T-helper 2 cell (primary cell): ENCODE measurements around the gene CYB5RL.
A peak's percentile ranks its signal among the peaks of the same experiment; 100 is the strongest.
"Not testable (repeated sequence)": the region's sequence is repeated elsewhere in the genome, so short reads cannot be mapped to it uniquely, and the experiment has no call there.

Source experiments
- DNase-seq, 5 experiments: peaks; one replicate each; pipeline versions ENCODE4 v3.0.0 to v3.0.0-alpha.2; 2012 to 2022

The CYB5RL gene

DNA sequence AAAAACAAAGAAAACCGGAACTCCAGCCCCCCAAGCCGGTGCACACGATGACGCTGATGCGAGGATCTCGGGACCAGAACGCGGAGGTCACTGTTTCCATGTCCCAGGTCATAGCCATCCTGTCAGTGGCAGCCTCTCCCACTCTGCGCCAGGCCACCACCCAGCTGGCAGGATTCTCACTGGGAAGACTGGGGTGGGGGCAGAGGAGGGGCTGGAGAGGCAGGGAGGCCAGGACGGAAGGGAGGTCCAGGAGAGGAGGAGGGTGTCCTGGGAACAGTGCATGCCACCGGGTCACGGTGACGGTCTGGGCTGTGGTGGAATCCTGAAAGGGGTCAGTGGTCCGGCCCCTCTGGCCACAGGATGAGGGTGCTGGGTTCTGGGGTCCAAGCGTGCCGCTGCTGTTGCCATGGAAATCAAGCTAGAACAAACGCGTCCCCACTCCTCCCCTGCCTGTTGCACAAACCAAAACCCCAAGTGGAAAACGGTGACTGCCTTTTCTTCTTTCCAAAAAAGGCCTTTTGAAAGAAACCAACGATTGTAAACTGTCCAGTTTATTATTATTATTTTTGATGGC, 26.2 kb upstream of the CYB5RL start:
- no peak for DNase-seq

DNA sequence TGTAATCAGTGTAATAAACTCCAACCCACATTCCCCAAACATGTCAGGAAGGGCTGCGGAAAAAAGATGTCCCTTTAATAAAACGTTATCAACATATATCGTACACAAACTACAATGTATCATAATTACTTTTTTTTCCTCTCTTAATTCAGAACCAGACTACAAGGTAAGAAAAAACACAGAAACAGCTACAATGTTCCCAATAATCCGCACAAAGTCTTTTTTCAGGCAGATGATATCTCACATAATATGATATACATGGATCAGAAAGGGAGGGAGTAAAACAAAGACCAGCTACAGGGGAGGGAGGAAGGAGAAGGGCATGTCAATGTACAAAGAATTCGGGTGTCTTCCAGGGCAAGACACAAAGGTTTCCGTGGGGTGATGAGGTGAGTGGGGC, 25.5 kb upstream of the CYB5RL start:
- no peak for DNase-seq

DNA sequence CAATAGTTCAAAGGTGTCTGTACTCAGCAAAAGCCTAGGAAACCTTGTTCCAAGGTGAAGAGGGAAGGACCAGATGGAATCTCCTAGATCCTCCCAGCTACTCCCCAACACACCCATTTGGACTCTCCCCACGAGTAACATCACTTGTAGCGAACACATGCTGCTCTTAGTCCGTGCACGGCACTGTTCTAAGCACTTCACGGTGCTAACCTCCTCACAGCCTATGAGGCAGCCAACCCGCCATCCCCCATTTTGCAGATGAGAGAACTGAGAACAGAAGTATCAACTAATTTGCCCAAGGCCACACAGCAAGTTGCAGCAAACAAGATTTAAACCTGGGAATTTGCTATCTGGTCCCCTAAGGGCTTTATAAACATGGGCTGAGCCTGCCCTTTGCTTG, 24.4 kb upstream of the CYB5RL start:
- DNase-seq: no peak

DNA sequence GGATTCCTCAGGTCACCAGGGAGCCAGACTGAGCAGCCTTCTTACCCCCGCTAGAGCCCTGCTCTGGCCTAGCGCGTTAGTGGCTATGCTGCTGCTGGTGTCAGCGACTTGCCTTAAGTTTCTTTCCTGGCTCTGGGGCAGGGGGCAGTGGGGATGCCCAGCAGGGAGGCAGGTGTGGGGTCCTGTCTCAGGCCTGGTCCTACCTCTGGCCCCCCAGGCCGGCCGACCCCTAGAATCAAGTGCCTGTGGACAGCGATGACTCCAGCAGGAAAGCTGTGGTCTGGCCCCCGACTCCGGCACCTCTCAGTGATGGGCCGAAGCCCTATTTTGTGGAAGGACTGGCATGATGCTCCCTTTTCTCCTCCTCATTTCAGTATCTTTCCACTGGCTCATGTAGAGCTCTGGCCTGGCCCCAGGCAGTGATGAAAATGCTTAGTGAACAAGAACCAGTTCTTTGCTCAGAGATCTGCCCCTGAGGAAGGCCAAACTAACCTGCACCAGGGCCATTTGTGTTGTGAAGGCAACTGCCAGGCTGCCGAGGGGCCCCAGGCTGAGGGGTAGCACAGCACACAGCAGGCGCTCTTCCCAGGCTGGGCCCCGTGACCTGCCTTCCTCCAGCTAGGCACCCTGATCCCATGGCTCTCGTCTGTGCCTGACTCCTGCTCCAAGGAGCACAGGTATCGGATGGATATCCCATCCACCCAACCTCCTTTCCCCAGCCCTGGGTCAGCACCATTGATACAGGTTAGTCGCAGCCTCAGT, 23.8 kb upstream of the CYB5RL start:
- no peak for DNase-seq

DNA sequence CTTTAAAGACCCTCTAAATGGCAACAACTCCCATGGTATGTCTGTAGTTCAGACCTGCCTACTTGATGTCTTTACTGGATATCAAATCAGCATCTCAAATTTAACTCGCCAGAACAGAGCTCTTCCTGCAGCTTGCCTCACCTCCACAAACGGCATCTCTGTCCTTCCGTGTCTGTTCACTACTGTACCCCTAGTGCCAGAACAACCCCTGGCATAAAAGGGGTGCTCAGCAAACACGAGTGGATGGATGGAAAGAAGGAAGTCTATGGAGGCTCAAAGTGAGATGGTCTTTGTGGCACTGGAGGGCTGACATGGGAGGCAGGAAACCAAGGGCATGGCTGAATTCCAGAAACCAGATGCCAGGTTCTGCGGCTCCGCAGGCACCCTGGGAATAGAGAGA, 22.9 kb upstream of the CYB5RL start:
- no peak for DNase-seq

DNA sequence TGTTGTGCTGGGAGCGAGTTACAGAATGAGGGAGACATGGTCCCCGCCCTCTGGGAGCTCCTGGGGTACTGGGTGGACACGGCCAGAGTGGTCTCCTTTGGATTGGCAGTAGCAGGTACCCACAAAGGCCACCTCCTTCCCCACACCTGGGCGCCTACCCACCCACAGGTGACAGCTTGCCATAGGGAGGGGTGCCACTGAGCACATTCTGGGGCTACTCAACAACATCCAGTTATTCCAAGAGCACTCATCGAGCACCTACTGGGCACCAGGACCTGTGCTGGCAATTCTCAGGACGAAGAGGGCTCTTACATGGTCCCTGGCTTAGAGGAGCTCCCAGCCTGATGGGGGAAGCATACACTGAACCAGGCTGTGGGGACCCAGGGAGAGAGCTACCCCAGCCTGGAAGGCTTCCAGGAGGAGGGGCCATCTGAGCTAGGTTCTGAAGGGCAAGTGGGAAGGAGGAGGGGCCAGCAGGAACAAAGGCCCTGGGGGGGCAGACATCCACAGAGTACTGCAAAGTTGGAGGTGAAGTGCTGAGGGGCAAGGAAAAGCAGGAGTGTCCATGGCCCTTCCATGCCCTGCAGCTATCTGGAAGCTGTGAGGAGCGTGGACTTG, 22.1 kb upstream of the CYB5RL start:
- no peak for DNase-seq

DNA sequence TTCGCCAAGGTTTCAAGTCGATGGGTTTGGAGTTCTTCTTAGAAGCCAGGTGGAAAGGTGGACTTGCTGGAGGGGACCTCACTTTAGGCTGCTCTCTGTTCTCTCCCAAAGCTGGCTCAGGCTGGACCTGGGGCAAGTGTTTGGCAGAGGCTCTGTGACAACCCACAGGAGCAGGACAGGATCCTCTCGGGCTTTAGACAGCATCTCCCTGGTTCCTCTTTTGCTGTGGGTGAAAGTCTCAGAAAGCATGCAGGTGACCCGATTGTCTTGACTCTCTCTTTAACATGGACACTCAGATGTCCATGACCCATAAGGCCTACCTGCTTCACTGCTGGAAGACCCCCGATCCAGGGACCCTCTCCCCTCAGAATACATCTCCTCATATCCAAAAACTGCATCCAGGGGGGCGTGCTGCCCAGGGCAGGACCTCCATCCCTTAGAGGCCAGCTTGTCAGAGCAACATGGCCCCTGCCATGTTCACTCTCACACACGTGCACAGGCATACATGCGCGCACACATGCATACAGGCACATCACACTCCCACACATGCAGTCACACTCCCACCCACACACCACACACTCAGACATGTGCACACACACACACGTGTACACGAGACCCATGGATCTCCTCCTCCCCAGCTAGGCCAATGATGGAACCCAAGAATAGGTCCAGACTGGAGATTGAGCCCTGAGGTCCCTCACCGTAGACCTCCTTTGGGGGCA, 21.4 kb upstream of the CYB5RL start:
- no peak for DNase-seq

DNA sequence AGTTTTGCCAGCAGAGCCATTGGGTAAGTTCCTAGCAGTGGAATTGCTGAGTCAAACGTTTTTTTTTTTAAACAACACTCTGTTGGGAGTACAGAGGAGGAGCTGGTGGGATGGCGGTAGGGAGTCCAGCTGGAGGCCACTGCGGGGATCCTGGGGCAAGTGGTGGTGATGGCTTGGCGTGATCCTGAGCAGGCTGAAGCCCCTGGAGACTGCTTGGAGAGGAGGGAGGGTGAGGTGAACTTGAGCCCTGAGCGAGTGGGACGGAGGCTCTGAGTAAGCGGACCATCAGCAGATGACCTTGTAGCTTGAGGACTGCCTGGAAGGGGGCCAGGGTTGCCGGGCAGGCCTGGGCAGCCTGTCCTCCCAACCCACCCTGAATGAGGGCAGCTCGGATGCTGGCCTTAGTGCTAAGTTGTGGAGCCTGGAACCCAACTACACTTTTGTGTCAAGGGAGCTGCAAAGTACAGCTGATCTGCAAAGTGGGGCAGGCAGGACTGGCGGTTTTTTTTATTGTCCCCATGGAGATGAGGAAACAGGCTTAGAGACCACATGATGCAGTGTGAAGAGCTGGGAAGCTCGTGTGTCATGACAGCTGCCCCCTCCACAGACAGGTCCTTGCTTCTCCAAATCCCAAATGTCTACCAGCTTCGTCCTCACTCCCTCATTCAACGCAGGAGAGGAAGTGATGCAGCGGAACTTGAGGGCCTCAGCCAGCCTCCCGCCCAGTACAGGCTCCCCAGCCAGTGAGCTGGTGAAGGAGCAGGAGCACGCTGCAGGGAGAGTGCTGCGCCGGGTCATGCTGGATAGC, 20.4 kb upstream of the CYB5RL start:
- no peak for DNase-seq

DNA sequence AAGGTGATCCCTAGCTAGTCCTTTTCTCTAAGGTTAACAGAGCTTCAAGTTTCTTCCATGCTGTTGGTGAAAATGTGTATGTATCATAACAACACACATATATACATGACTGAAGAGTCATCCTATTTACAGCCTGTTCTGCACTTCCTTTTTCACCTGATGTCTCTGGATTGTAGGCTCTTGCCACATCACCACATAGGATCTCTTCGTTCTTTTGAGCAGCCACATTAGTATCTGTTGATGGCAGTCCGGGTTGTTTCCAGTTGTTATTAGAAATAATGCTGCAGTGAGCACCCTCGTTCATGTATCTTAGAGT, 19.8 kb upstream of the CYB5RL start:
- DNase-seq: no peak

DNA sequence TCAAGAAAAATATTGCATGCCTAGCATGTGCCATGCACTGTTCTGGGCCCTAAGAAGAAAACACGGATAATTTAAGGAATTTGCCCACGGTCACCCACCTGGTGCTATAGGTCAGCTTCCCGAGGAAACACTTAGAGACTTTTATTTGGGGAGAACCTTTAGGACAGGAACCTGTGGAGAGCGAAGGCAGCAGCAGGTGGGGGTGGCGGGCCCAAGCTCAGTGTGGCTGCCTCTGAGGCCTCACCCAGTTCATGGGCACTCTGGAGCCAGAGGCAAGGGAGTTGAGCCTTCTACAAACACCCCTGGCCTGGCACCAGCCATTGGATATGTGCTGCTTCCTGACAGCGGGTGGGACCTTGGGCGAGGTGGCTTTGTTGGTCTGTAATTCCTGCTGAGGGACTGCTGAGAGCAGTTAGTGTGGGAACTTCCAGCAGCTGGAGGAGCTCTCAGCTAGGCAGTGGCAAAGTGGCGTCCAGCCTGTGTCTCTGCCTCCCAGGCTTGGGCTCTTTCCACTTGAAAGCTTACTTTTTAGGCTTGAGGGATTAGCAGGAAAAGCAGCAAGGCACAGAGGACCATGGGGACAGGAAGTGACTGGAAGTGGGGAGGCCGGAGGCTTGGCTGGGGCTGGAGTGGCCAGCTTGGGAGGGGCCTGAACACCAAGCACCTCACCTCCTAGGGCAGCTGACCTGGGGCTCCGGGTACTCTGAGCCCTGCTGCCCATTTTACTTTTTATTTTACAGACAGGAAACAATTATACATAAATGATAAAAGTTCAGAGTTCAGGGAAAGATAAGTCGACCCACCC, 19.3 kb upstream of the CYB5RL start:
- DNase-seq: no peak

DNA sequence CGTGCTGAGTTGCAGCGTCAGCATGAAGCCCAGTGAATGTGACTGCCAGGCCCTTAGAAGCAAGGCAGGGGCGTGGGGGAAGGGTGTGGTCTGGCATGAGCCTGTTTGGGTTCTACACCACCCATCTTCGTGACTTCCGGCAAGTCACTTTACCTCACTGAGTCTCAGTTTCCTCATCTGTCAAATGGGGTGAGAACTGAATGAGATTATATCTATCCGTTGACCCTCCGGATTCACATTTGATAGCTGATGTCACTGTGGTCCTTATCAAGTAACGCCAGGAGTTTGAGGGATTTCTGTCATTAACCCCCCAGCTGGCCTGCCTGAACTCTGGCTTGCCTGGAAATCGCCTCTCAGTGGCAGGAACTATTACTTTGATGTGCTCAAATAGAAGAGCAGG, 15.7 kb upstream of the CYB5RL start:
- DNase-seq: no peak

DNA sequence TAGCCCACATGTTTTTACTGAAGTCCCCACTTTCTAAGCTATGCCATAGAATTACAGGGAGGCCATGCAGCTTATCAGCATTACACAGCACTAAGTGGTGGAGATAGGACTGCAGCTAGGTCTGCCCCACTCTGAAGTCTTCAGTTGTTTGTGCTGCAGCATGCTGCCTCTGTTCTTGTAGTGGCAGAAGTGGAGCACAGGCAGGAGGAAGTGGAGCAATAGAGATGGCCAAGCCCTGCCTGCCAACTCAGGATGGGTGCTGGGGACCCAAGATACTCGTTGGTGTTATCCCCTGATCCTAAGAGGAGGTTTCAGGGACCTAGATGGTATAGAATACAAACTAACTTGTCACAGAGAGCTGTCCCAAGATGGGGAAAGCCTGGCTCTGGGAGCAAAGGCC, 13.0 kb upstream of the CYB5RL start:
- DNase-seq: no peak

DNA sequence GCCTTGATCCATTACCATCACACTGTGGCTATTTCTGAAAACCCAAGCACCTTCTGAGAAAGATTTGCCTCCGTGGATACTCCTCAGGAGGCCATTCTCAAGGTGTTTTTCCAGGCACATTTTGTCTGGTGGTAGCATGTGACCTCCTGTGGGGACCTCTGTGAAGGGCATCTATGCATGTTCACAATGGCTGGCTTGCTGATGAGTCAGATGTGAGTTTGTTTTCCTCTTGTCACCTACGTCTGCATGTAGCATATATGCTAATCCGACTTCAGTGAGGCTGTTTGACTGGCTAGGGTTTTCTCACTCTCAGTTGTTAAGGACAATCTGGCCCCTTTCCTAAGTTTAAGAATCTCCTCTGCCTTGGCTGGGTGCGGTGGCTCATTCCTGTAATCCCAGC, 8.1 kb upstream of the CYB5RL start:
- DNase-seq: not testable (repeated sequence)

DNA sequence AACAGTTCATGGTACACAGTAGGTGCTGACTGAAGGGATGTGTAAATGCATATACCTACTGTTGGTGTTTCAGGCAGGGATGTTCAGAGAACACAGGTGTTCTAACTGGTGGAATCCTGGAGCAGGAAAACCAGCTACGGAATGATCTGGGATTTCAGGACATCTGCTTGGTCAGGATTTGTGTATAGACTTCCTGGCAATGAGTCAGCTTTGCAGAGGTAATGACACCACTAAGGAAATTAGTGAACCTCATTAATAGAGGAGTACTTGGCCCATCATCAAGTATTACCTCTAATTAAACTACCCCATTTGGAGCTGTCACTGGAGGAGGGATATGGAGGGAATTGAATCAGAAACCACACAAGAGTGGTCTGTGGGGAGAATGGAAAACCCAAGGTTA, 7.5 kb upstream of the CYB5RL start:
- DNase-seq: no peak

DNA sequence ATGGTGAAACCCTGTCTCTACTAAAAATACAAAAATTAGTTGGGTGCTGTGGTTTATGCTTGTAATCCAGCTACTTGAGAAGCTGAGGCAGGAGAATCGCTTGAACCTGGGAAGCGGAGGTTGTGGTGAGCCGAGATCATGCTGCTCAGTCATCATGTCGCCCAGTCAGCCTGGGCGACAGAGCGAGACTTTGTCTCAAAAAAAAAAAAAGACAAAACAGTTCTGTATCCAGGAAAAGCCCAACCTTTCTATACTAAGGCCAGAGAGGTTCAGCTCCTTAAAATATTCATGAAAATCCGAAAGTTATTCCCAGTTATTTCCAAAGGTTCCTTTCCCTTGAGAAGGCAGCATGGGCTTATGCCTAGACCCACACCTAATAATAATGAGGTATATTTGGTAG, 4.4 kb upstream of the CYB5RL start:
- no peak for DNase-seq

DNA sequence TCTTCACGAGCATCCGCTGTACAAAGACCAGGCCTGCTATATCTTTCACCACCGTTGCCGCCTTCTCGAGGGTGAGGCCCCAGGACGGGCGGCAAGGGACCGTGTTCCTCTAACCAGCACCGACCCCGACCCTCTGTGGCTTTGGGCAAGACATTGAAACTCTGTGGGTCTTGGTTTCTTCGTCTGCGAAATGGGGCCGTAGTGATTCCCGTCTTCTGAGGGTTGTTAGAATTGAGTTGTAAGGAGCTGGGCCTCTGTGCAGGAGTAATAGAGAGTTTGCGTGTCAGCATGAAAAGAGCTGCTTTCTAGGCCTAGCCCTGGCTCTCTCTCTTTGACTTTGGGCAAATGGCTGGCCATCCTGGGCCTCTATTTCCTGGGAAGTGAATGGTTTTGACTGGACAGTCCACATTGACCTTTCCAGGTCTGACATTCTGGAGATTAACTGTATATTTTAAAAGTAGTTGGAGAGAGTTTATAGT, 728 bp upstream of the CYB5RL start:
- no peak for DNase-seq

DNA sequence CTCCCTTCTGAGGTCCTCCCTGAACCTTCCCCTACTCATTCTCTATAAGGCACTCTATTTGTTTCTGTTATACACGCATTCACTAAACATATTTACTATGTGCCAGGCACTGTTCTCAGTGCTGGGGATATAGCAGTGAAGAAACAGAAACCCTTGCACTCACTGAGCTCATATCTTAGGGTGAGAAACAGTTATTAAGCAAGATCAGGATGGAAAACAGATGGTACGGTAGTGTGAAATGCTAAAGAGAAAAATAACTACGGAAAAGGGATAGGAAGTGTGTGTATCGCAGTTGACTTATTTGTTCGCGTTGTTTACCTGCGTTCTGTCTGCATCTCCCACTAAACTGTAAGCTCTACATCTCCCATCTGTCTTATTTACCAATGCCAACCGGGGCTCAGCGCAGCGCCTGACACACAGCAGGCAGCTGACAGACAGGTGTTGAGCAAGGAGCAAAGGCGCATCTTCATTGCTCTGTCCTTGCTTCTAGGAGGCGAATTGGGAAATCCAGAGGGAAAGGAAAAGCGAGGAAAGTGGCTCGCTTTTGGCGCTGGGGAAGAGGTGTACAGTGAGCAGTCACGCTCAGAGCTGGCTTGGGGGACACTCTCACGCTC, 572 bp downstream of the CYB5RL start:
- DNase-seq: peak in 1 of 5 experiments; percentile 10

DNA sequence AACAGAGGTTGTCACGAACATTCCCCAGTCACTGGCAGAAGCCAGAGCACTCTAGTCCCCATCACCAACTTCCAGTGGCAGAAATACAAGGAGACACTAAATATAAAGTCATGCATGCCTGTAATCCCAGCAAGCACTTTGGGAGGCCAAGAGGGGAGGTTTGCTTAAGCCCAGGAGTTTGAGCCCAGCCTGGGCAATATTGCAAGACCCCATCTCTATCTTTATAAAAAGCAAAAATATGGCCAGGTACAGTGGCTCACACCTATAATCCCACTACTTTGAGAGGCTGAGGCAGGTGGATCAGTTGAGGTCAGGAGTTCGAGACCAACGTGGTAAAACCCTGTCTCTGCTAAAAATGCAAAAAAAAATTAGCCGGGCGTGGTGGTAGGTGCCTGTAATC, 6.4 kb downstream of the CYB5RL start:
- DNase-seq: no peak

DNA sequence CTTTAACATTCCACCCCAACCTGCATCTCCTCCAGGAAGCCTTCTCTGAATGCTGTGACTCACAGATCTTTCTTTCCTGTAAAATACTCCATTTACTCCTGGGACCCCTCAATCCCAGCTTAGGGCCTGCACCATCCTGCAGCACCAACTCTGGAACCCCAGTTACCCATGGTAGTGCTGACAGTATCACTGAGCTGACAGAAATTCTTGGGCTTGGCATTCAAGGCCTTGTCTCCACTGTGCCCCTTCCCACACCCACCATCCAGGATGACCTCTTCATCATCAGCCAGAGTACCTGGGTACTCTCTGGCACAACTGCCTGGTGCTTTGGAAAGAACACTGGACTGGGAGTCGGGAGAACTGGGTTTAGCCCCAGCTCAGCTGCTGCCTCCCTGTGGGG, 8.3 kb downstream of the CYB5RL start:
- DNase-seq: no peak

DNA sequence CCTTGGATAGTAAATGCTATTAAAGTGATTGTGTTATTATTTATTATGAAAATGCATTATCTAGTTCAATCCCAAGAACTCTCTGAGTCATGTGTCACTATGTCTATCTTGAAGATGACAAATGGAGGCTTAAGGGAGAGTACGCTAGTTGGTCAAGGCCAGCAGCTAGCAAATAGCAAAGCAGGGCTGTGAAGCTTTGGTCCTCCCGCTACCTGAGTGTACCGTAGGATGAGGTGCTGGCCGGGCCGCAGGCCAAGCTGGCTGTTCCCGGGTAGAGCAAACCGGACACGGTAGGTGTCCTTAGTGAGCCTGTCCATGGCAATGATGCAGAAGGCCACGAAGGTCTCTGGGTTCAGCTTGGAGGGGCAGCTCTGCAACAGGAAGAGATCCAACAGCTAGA, 9.3 kb downstream of the CYB5RL start:
- DNase-seq: no peak

DNA sequence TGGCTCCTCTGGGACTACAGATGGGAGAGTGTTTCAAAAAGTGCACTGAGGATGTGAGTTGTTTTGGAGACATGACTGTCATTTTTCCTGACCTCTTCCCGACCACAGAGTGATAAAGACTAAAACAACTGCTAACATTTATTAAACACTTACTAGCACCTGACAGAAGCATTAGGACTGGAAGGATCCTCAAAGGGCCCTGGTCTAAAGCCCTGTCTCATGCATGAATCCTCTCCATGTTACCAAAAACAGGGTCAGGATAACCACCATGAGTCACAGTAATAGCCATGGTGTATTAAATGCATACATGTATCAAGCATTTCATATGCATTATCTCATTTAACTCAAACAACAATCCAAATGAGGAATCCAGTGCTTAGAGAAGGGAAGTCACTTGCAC, 11.5 kb downstream of the CYB5RL start:
- DNase-seq: no peak

DNA sequence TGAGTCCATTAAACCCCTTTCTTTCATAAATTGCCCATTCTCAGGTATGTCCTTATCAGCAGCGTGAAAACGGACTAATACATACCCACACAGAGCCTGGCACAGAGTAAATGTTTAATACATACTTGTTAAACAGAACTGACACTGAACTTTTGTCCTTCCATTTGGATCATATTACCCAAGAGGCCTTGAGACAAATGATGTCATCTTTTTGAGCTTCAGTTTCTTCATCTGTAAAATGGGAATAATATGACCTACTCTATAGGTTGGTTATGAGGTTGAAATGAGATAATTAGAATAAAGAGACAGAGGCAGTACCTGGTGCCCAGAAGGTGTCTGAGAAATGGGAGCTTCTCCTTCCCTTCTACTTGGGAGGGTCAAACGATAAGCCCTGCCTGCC, 13.8 kb downstream of the CYB5RL start:
- no peak for DNase-seq
